MM.1S (cell line): Measurements from ENCODE around the gene PIP5K1C.
"Not testable (repeated sequence)": the region's sequence is repeated elsewhere in the genome, so short reads cannot be mapped to it uniquely, and the experiment has no call there.

ENCODE experiments used
- DNase-seq: peaks from one replicate; pipeline ENCODE4 v3.0.0-alpha.2; 2015
- H2AFZ ChIP-seq: fragments of 300-600 bp; sonication (generic); 2 replicates; pipeline ENCODE4 v1.6.0; 2016; ENCODE audit warnings: antibody characterized with exemption, low read length
- H3F3A ChIP-seq: fragments of 300-600 bp; sonication (generic); 2 replicates; pipeline ENCODE4 v1.6.1; 2016; ENCODE audit warnings: mild to moderate bottlenecking, antibody characterized with exemption, low read length, moderate library complexity, mixed read lengths; ENCODE audit not compliant: insufficient read depth
- H3K27ac ChIP-seq: fragments of 300-600 bp; sonication (generic); 2 replicates; pipeline ENCODE4 v1.5.1; 2016; ENCODE audit warnings: mild to moderate bottlenecking, low read length
- H3K27me3 ChIP-seq: fragments of 300-600 bp; sonication (generic); replicated peaks from 2 replicates; pipeline ENCODE4 v1.6.0; 2016; ENCODE audit warnings: low read length; ENCODE audit not compliant: insufficient read depth
- H3K36me3 ChIP-seq: fragments of 300-600 bp; sonication (generic); replicated peaks from 2 replicates; pipeline ENCODE4 v1.6.1; 2016; ENCODE audit warnings: mild to moderate bottlenecking, low read length, mixed read lengths; ENCODE audit not compliant: insufficient read depth
- H3K4me1 ChIP-seq: fragments of 300-600 bp; sonication (generic); 2 replicates; pipeline ENCODE4 v1.6.1; 2016; ENCODE audit warnings: low read length, mixed read lengths
- H3K4me2 ChIP-seq: fragments of 300-600 bp; sonication (generic); 2 replicates; pipeline ENCODE4 v1.6.0; 2016; ENCODE audit warnings: low read depth, low read length
- H3K4me3 ChIP-seq: fragments of 300-600 bp; sonication (generic); 2 replicates; pipeline ENCODE4 v1.5.1; 2016; ENCODE audit warnings: low read length, mixed read lengths
- H3K79me2 ChIP-seq: fragments of 300-600 bp; sonication (generic); 2 replicates; pipeline ENCODE4 v1.6.1; 2016; ENCODE audit warnings: mixed run types, low read length, mixed read lengths
- H3K9ac ChIP-seq: fragments of 300-600 bp; sonication (generic); 2 replicates; pipeline ENCODE4 v1.6.1; 2016; ENCODE audit warnings: low read length, mixed read lengths
- H3K9me2 ChIP-seq: fragments of 300-600 bp; sonication (generic); replicated peaks from 2 replicates; pipeline ENCODE4 v1.6.1; 2016; ENCODE audit warnings: mild to moderate bottlenecking, low read length, mixed read lengths; ENCODE audit not compliant: insufficient read depth
- H3K9me3 ChIP-seq: fragments of 300-600 bp; sonication (generic); replicated peaks from 2 replicates; pipeline ENCODE4 v1.6.1; 2016; ENCODE audit warnings: mild to moderate bottlenecking, low read length, mixed read lengths; ENCODE audit not compliant: insufficient read depth
- H4K20me1 ChIP-seq: fragments of 300-600 bp; sonication (generic); 2 replicates; pipeline ENCODE4 v1.6.1; 2016; ENCODE audit warnings: mild to moderate bottlenecking, low read length, moderate library complexity, mixed read lengths; ENCODE audit not compliant: insufficient read depth
- CTCF ChIP-seq: fragments of 300-600 bp; sonication (generic); IDR thresholded peaks from 2 replicates; pipeline ENCODE4 v1.5.1; 2016; ENCODE audit warnings: antibody characterized with exemption, low read length, mixed read lengths
- EZH2 ChIP-seq: fragments of 300-600 bp; sonication (generic); optimal IDR thresholded peaks from 2 replicates; pipeline ENCODE3; 2017; ENCODE audit warnings: low read depth, mild to moderate bottlenecking, antibody characterized with exemption, low read length, mixed read lengths
- EZH2phosphoT487 ChIP-seq: fragments of 300-600 bp; sonication (generic); IDR thresholded peaks from 2 replicates; pipeline ENCODE4 v1.6.1; 2018; ENCODE audit warnings: antibody characterized with exemption, low read length

The PIP5K1C gene

GRCh38 chr19:3586127-3586626 lies 114.1 kb downstream of the PIP5K1C start:
- Histone ChIP-seq H3K27ac (no peak overlapping the region), H2AFZ (no peak overlapping the region), H3K4me3 (no peak overlapping the region), H3K4me1 (no peaks in the 10 kb centered on the region), H3K36me3 (no peaks in the 10 kb centered on the region), H3K27me3 (peaks cover 68% of the 10 kb centered on the region), H3K9me3 (no peaks in the 10 kb centered on the region), H3K4me2 (no peak overlapping the region), H3K79me2 (no peaks in the 10 kb centered on the region), H3K9me2 (no peaks in the 10 kb centered on the region), H4K20me1 (no peaks in the 10 kb centered on the region), H3F3A (no peaks in the 10 kb centered on the region), H3K9ac (no peak overlapping the region)
- TF ChIP-seq EZH2phosphoT487 (no peak), EZH2 (no peak), CTCF (peak; percentile 56)
- DNase-seq, result no peak

GRCh38 chr19:3585301-3586126 lies 114.8 kb downstream of the PIP5K1C start, which contains the start of gene GIPC3:
GIPC3 (plus strand) TSS chr19:3585478; CDS start chr19:3585598, 120 bp downstream.
- Histone ChIP-seq H3F3A (no peaks in the 10 kb centered on the region), H3K36me3 (no peaks in the 10 kb centered on the region), H3K9me3 (no peaks in the 10 kb centered on the region), H2AFZ (no peak within 1 kb of the TSS), H3K27me3 (peaks cover 61% of the 10 kb centered on the region), H3K79me2 (no peaks in the 10 kb centered on the region), H3K4me2 (no peak within 1 kb of the TSS), H3K27ac (no peak within 1 kb of the TSS), H3K9me2 (no peaks in the 10 kb centered on the region), H4K20me1 (no peaks in the 10 kb centered on the region), H3K9ac (no peak within 1 kb of the TSS), H3K4me3 (no peak within 1 kb of the TSS), H3K4me1 (no peaks in the 10 kb centered on the region)
- TF ChIP-seq EZH2 (no peak), EZH2phosphoT487 (no peak), CTCF (no peak)
- DNase-seq, result no peak

- not testable (repeated sequence) for H3K9me2 ChIP-seq, H3K36me3 ChIP-seq, H3K4me2 ChIP-seq, H3K27ac ChIP-seq, DNase-seq, H3K79me2 ChIP-seq, H3K4me1 ChIP-seq, H3K9me3 ChIP-seq, H2AFZ ChIP-seq, H4K20me1 ChIP-seq, H3K9ac ChIP-seq, H3F3A ChIP-seq, H3K4me3 ChIP-seq
- H3K27me3 ChIP-seq, result peaks cover 49% of the 10 kb centered on the region
These were observed 116.0 kb downstream of the PIP5K1C start for GRCh38 chr19:3584036-3584802.

GRCh38 chr19:3581792-3582191 lies 118.5 kb downstream of the PIP5K1C start:
- not testable (repeated sequence) for H3K27ac ChIP-seq, H3K36me3 ChIP-seq

More at GRCh38 chr19:3581792-3582191, 118.5 kb downstream of the PIP5K1C start:
- not testable (repeated sequence) for H3K9me2 ChIP-seq, H4K20me1 ChIP-seq, H2AFZ ChIP-seq, H3K9me3 ChIP-seq, H3K79me2 ChIP-seq, H3K4me2 ChIP-seq, H3K4me1 ChIP-seq, DNase-seq, H3K9ac ChIP-seq, H3K4me3 ChIP-seq, H3F3A ChIP-seq
- H3K27me3 ChIP-seq, result peaks cover 30% of the 10 kb centered on the region
